ENCODE results near the gene PRC1.
"Not testable (repeated sequence)": the region's sequence is repeated elsewhere in the genome, so short reads cannot be mapped to it uniquely, and the experiment has no call there.

Gene PRC1, protein sequence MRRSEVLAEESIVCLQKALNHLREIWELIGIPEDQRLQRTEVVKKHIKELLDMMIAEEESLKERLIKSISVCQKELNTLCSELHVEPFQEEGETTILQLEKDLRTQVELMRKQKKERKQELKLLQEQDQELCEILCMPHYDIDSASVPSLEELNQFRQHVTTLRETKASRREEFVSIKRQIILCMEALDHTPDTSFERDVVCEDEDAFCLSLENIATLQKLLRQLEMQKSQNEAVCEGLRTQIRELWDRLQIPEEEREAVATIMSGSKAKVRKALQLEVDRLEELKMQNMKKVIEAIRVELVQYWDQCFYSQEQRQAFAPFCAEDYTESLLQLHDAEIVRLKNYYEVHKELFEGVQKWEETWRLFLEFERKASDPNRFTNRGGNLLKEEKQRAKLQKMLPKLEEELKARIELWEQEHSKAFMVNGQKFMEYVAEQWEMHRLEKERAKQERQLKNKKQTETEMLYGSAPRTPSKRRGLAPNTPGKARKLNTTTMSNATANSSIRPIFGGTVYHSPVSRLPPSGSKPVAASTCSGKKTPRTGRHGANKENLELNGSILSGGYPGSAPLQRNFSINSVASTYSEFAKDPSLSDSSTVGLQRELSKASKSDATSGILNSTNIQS

DNA sequence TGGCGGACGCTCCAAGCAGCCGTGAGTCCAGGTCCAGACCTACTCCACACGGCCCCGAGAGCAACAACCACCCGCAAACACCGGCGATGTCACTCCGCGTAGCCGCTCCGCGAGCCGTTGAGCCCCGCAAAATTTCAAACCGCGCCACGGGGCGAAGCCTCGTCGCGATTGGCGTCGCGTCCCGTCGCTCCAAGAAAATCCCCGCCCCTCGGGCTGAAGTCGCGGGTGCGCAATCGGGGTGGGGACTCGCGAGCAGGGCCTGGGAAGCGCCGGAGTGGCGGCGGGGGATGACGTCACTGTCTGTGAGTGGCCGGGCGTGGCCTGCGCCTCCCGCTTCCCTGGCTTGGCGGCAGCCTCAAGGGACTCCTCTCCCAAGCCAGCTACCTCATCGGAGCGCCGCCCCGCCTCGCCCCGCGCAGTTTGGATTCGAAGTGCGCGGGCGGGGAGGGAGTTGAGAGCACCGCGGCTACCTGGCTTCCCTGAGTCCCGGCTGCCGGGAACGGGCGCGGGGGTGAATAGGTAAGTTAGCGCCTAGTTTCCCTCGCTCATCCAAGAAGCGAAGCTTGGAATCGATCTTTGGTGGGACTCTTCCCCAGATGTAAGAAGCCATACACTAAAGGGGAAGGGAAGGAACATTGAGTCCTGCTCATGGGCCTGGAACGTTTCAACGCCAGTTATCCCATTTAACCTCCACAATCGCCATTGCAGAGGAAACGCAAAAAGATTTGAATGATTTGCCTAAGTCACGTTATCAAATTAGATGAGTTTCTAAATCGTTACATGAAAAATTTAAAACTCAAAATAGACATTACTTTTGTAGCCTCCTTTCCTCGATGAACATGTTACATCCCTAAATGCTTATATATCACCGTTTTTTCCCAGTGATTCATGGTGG lies at the start of gene PRC1:
PRC1 (minus strand) TSS at position 119 of the 895 bp plus-strand sequence; CDS start at position 1, 118 bp downstream.
- DNase-seq = peak; percentile 97

DNA sequence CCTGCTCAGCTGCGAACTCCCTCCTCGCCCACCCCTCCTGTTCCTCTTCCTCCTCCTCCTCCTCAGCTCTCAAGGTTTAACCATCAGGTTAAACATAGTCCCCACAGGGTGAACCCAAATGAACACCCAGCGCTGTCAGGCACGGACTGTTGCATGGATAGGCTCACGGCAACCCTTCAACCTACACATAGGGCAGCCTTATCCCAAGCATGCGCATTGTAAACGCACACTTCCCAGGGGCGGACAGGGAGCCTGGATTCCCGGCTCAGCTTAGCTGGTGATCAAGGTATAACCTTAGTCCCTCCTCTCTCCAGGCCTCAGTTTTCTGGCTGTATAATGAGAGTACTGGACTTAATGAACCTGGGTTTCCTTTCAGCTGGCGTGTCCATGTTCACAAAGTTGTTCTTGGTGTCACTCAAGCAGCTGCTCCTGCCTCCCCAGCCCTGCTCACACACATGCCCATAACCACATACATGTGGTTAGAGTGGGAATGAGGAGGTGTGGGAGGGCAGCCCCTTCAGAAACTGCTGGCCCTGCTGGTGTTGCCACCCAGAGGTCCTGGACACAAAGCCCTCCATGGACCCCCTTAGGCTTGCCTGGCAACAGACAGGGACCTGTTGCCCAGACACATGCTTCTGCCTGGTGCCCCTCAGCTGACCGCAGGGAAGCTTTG lies 49.0 kb upstream of the PRC1 start:
- DNase-seq = no peak

DNA sequence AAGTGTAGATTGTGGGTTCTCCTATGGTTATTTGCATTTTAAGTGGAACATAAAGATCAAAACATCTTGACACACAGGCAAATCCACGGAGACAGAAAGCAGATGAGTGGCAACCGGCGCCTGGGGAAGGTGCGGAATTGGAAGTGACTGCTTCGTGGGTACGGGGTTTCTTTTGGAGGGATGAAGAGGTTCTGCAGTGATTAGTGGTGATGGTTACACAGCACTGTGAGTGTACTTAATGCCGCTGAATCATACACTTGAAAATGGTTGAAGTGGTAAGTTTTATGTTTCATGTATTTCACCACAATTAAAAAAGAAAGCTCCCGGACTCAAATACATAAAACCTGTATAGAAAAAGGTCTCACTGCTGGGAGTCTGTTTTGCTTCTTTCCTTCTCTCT lies 46.5 kb upstream of the PRC1 start:
- DNase-seq = no peak

DNA sequence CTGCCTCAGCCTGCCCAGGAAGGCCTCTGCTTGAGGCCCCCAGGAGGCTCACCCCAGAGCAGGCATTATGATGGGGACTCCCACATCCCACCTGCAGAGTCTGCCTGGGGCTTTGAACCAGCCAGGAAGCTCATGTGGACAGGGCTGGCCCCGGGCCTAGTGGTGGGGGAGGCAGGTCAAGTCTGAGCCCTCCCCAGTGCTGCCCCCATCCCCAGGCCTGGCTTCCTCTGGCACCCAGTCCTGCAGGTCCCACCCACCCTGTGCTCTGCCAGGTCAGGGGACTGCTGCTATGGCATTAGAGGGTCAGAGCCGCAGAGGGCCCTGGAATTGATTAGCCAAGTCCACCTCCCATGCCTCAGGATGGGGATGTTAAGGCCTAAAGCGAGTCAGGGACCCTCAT lies 45.7 kb upstream of the PRC1 start:
- DNase-seq = no peak

DNA sequence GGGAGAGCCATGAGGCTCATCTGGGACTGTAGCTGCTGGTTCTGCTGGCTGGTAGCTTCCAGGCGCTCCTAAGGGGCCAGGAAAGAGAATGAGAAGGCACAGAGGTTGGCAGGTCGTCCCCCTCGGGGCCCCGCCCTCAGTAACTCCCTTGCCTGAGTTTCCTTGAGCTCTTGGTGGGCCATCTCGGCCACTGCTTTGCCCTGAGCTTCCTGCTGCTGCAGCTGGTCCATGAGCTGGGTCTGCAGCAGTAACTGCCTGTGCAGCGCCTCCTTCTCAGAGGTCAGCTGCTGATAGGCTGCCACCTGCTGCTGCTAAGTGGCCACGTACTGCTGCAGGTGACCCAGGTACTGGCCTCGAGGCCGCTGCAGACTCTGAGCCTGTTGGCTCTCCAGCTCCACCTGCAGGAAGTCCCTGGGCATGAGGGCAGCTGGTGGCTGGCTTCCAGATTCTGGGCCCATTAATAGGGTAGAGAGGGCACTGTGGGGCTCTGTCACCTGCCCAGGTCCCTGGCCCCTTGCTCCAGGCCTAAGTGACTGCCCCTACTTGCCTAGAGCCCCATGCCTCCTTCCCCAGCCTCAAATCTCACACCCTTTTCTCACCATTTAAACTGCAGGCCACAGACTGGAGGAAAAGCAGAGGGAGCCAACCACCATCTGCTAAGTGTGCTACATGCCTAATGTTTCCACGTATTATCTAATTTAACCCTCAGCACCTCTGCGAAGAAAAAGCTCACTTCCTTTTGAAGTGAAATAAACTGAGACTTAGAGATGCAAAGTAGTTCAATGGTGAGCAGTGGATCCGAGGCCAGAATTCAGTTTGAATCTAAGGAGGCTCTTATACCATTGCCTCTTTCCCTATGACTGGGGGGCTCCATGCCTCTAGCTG lies 38.8 kb upstream of the PRC1 start:
- peak; percentile 63 for DNase-seq

DNA sequence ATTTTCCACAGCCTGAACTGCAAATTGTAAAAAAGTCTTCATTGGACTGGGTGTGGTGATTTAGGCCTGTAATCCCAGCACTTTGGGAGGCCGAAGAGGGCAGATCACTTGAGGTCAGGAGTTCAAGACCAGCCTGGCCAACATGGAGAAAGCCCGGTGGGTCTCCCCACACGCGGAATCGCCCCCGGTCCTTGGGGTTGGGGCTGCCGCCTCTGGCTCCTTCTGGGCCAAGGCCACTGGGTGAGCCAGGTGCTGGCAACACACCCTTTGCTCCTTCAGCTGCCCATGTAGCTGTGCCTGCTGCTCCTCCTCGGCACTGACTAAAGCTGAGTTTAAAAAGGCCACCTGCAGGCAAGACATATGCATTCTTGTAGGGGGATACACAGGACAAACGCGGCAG lies 37.5 kb upstream of the PRC1 start:
- no peak for DNase-seq

DNA sequence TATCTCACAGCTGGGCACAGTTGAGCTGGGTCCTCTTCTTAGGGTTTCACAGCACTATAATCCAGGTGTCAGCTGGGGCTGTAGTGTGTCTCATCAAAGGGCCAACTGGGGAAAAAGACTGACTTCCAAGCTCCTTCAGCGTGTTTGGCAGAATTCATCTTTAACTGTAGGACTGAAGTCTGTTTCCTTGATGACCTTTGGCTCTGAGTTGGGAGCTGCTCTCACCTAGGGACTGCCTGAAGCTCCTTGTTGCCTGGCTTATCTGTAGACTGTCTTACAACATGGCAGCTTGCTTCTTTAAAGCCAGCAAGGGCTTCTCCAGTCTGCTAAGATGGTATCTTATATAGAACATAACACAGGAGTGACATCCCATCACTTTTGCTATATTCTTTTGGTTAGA lies 33.3 kb upstream of the PRC1 start:
- DNase-seq = no peak

DNA sequence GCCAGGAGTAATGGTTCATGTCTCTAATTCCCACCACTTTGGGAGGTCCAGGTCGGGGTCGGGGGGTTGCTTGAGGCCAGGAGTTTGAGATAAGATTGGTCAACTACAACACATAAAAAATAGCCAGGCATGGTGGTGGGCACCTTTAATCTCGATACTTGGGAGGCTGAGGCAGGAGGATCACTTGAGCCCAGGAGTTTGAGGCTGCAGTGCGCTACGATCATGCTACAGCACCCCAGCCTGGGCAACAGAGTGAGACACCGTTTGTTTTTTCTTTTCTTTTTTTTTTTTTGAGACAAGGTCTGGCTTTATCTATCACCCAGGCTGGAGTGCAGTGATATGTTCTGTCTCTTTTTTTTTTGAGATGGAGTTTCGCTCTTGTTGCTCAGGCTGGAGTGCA lies 29.4 kb upstream of the PRC1 start:
- no peak for DNase-seq

DNA sequence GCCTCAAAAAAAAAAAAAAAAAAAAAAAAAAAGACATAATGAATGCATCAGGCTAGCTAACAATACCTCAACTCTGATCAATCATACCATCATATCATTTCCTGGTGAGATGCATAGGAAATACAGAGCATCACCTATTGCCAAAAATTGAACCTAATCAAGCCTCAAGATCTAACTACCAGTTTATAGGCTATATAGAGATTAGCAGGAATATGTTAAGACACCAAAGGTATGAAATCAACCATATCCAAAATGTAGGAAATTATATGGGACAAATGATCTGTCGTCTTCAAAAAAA lies 28.4 kb upstream of the PRC1 start:
- no peak for DNase-seq

DNA sequence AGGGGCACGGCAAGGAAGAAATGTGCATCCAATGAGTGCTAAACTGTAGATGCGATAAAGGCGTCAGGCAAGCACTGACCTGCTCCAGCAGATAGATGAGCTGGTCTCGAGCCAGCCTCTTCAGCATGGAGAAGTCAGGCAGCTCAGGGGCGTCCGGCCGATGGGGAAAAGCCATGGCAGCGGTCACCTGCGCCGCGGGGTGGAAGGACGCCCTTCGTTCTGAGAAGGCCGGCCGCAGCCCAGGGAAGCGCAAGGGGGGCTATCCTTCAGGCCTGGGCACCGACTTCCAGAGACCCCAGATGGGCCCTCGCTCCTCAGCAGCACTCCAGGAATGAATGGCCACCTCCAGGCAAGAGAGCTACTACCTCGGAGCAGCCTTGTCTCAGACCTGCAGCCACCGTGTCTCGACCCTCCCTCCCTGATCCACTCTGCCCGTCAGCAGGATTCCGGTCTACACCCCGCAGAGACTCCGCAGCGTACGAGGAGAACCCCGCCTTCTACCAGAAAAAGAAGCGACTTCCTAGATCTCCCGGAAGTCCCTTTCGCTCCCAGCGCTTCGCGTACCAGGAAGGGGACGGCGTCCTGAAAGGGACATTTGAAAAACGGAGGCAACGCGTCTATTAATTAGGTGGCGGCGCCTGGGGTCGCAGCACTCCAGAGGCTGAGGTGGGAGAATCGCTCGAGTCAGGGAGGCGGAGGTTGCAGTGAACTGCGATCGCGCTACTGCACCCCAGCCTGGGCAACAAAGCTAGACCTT lies 27.9 kb upstream of the PRC1 start, which contains the start of gene VPS33B:
VPS33B (minus strand) TSS at position 520 of the 757 bp plus-strand sequence; CDS start at position 175, 345 bp downstream.
- peak; percentile 89 for DNase-seq

DNA sequence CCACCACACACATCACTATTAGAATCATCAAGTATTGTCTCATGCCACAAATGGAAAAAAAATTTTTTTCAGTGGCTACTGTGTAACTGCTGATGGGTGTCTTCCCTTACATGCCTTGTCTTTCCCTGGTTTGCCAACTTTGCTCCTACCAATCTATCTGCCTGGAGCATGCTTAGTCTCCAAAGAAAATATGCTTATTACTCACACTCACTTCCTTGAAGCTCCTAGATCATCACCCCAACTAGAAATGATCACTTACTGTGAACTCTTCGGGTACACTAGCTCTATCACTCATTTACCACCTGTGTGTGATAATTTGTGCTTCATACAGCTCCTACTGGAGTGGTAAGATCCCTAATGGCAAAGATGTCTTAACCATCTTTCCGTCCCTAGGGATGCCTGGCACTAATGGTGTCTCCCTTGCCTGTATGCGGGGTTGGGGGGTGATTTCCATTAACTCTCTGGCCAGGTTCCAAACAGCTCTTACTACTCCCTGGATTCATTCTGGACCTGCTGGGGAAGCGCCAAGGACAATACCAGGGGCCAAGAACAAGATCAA lies 27.3 kb upstream of the PRC1 start:
- no peak for DNase-seq

DNA sequence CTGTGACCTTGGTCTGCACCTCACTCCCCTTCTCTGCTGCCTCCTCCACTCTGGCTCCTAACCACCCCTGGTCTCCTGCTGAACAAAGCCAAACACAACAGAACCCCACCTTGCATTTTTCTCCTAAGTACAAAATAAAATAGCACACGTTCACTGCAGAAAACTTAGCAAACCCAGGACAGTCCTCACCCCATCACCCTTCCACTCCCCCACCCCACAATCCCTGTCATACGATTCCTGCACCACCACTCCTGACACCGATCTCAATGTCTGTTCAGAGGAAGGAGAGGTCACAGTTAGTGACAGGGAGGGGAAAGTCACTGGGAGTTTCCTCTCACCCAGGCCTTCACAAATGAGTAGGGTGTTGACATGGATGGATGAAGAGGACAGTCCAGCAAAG lies 23.8 kb upstream of the PRC1 start:
- no peak for DNase-seq

DNA sequence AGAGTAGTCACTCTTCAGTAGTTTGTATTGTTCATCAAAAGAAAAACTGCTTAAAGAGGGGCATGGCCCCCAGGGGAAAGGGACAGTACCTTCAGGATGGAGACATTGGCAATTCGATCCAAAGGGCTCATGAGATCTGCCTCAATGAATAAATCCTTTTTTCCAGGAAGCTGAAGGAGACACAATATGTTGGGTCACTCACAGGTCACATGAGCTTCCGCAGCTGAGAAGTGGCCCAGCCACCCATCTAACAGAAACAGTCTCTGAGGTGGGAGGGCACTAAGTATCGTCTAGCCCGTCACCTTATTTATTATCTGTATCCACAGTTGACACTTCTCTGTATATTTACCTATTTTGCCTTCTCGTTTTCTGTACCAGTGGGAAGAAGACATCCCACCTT lies 23.4 kb upstream of the PRC1 start:
- DNase-seq = no peak

DNA sequence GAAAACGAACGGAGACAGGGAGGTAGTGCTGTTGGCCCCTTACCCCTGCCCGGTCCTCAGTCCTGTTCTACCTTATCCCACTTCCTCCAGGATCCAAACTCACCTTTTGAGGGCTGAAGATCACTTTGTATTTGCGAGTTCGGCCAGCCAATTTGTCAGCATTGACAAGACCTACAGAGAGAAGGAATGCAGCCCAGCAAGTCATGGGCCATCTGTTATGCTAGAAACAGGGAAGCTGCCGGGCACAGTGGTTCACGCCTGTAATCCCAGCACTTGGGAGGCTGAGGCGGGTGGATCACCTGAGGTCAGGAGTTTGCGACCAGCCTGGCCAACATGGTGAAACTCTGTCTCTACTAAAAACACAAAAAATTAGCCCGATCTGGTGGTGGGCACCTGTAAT lies 19.4 kb upstream of the PRC1 start:
- not testable (repeated sequence) for DNase-seq

DNA sequence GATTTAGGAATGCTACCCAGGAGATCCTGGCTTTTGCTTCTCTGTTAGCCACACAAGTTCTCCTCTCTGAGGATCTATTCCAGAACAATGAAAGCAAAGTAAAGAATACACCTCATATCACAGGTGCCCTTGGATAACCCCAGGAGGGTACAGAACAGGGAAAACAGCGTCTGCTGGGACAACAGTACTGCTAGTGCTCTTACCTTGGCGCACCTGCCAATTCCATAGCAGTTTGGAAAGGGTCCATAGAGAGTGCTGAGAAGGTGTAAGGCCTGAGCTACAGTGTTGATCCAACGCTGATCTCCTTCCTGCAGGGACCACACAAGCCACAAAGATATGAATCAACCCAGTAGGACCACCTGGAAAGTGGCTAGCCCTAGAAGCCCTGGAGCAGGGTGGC lies 12.9 kb upstream of the PRC1 start:
- DNase-seq = no peak

DNA sequence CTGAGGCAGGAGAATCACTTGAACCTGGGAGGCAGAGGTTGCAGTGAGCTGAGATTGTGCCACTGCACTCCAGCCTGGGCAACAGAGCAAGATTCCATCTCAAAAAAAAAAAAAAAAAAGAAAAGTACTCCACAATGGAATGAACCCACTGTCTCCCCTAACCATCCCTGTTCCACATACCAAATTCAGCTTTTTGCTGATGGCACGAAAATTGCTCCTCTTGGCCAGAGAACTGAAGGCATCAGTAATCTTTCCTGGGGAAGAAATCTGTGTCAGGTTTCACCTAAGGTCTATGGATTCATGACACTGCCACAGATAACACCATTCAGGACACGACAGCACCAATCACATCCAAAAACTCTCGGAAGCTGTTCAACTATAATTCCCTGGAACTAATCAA lies 6.9 kb upstream of the PRC1 start:
- DNase-seq = no peak

DNA sequence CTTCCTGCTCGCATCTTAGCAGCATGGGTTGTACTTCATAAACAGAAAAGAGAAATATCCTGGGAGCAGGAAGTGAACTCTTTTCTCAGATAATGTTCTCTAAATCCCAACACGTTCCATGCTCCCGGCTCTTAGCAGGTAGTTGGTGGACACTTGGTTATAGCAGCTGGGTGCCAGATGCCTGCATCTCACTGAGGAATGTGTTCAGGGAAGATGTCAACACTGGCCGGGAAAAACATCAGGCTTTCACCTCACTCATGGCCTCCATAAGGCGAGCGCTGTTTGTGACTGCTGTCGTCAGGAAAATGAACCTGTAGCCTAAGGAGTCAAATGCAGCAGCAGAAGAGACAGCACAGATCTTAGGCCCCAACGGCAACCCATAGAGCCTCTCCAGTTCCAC lies 4.4 kb upstream of the PRC1 start:
- DNase-seq = no peak

DNA sequence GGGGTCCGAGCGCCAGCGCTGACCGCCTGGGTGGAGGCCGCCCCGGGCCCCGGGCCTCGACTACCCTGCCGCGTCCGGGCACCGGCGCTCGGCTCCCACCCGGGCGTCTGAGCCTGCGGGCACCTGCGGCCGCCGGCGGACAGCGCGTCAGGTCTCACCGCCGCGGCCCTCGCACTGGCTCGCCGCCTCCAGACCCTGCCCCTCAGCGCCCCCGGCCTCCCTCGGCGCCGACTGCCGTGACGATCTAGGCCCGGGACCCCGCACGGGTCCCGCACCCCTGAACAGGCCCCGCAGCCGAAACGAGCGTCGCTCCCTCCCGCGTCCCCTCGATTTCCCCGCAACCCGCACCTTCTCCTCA lies 297 bp downstream of the PRC1 start:
- no peak for DNase-seq

DNA sequence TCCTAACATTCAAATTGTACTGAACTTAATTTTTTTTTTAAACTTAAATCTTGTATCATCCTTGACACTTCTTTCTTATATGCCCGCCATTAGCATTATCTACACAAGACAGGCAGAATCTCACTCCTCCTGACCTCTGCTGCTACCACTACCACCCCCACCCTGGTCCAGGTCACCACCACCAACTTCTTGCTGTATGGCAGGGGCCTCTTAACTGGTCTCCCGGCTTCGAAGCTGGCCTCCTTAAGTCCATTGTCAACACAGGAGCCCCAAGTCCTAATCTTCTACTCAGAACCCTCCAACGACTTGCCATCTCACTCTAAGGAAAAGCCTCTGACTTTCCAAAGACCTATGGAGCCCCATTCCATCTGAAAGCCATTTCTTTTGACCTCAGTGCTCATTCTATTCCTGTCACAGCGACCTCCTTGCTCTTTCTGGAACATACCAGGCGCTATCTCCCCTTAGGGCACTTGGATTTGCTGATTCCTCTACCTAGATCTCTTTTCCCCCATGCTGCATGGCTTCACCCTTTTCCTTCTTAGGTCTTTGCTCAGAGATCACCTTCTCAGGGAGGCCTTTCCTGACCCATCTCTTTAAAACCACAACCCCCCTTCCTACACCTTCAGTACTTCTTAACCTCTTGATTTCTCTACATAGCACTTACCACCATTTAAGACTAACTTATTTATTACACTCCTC lies 2.6 kb downstream of the PRC1 start:
- DNase-seq = no peak

DNA sequence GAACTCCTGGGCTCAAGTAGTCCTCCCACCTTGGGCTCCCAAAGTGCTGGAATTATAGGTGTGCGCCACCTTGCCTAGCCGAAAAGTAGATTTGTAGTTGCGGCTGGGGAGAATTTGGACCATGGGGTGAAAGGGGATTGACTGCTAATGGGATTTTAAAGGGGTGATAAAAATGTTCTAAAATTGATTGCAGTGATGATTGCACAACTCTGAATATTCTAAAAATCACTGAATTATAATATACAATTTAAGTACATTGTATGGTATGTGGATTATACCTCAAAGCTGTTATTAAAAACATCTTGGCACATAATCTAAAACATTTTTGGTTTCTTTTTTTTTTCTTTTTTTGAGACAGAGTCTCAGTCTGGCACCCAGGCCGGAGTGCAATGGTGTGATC lies 3.9 kb downstream of the PRC1 start:
- DNase-seq = no peak
